SU-DHL-6 (cell line): Measurements from ENCODE around the gene PGAP6.

Source experiments
- H2AFZ ChIP-seq: fragments of 200-600 bp; sonication (generic); 2 replicates; pipeline ENCODE4 v1.6.1; 2014; ENCODE audit warnings: low read depth, mild to moderate bottlenecking, moderate library complexity, mixed read lengths, antibody characterized with exemption, low read length; ENCODE audit not compliant: severe bottlenecking
- H3F3A ChIP-seq: fragments of 200-600 bp; shearing (Covaris generic); 2 replicates; pipeline ENCODE4 v1.6.0; 2016; ENCODE audit warnings: antibody characterized with exemption, mild to moderate bottlenecking; ENCODE audit not compliant: insufficient read depth
- H3K27ac ChIP-seq: fragments of 200-600 bp; sonication (generic); 2 replicates; pipeline ENCODE4 v1.5.1; 2016; ENCODE audit warnings: low read depth, mild to moderate bottlenecking, low read length, moderate library complexity, mixed read lengths
- H3K27me3 ChIP-seq: fragments of 200-600 bp; sonication (generic), shearing (Covaris generic); 2 replicates; pipeline ENCODE4 v1.6.0; 2014; ENCODE audit warnings: mild to moderate bottlenecking, low read length
- H3K36me3 ChIP-seq: fragments of 200-600 bp; sonication (generic); 2 replicates; pipeline ENCODE4 v1.6.1; 2014; ENCODE audit warnings: mild to moderate bottlenecking, low read length, mixed read lengths
- H3K4me2 ChIP-seq: fragments of 300-600, 200-600 bp; shearing (Covaris generic), sonication (generic); 2 replicates; pipeline ENCODE4 v1.6.0; 2014; ENCODE audit warnings: low read length, low read depth, mild to moderate bottlenecking; ENCODE audit not compliant: poor library complexity, severe bottlenecking
- H3K4me3 ChIP-seq: fragments of 200-600 bp; sonication (generic); 2 replicates; pipeline ENCODE4 v1.5.1; 2014; ENCODE audit warnings: antibody characterized with exemption, low read length, mild to moderate bottlenecking, mixed read lengths; ENCODE audit not compliant: insufficient read depth, poor library complexity, severe bottlenecking
- H3K79me2 ChIP-seq: fragments of 200-600 bp; sonication (generic); 2 replicates; pipeline ENCODE4 v1.6.1; 2014; ENCODE audit warnings: mild to moderate bottlenecking, low read length, moderate library complexity; ENCODE audit not compliant: insufficient read depth
- H3K9ac ChIP-seq: fragments of 200-600 bp; sonication (generic); 2 replicates; pipeline ENCODE4 v1.7.0; 2014; ENCODE audit warnings: mild to moderate bottlenecking, low read length
- H3K9me2 ChIP-seq: fragments of 200-600 bp; sonication (generic); replicated peaks from 2 replicates; pipeline ENCODE4 v1.6.1; 2014; ENCODE audit warnings: low read length; ENCODE audit not compliant: insufficient read depth
- H3K9me3 ChIP-seq: fragments of 200-600 bp; sonication (generic); 2 replicates; pipeline ENCODE4 v1.6.1; 2014; ENCODE audit warnings: low read length, mixed read lengths; ENCODE audit not compliant: insufficient read depth
- H4K20me1 ChIP-seq: fragments of 200-600 bp; sonication (generic); 2 replicates; pipeline ENCODE4 v1.6.1; 2014; ENCODE audit warnings: low read depth, mild to moderate bottlenecking, antibody characterized with exemption, low read length, moderate library complexity, mixed read lengths
- EZH2phosphoT487 ChIP-seq: fragments of 200-600 bp; sonication (generic), shearing (Covaris generic); conservative IDR thresholded peaks from 2 replicates; pipeline ENCODE4 v1.6.1; 2018; ENCODE audit warnings: mild to moderate bottlenecking, antibody characterized with exemption, low read length, moderate library complexity, mixed read lengths
- TF ChIP-seq, protein P1 (sequence below): fragments of 200-600 bp; sonication (generic); IDR thresholded peaks from one replicate; pipeline ENCODE4 v1.5.1; 2017; ENCODE audit warnings: antibody characterized with exemption, mild to moderate bottlenecking, low read length, moderate library complexity; ENCODE audit not compliant: insufficient read depth, poor library complexity, severe bottlenecking

PGAP6 gene

DNA sequence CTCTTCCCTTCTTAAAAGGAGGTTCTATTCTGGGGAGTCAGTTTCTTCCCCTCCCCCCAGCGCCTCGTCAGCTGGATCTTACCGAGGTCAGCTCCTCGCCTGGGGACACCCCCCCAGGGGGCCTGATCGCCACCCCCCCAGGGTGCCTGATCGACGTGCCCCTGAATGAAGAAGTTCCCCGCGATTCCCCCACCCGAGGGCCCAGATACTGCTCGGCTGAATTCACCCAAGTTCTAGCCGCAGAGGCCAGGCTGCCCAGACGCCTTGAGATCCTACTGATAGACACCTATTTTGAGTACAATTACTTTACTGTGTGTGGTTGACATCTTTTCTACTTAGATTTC is 45.1 kb upstream of the PGAP6 start:
- H3K79me2 ChIP-seq, result peaks cover 22% of the 10 kb centered on the region
- no peak overlapping the region for H2AFZ ChIP-seq
- no peaks in the 10 kb centered on the region for H3K9me3 ChIP-seq
- H3K27ac ChIP-seq, result no peak overlapping the region
- peak overlapping the region; percentile 68 for H3K9ac ChIP-seq
- no peaks in the 10 kb centered on the region for H3K9me2 ChIP-seq
- H3K27me3 ChIP-seq, result no peaks in the 10 kb centered on the region
- H3F3A ChIP-seq, result 0 out of 2 replicates have a peak, but pooled peaks cover 8% of the 10 kb centered on the region
- peaks cover 3% of the 10 kb centered on the region; the same call in 1 of the 2 replicates for H4K20me1 ChIP-seq
- peak overlapping the region; percentile 60 for H3K4me3 ChIP-seq
- no peaks in the 10 kb centered on the region for H3K36me3 ChIP-seq
- peak overlapping the region; percentile 65 for H3K4me2 ChIP-seq
- TF ChIP-seq EZH2phosphoT487, result no peak
- TF ChIP-seq, protein P1, sequence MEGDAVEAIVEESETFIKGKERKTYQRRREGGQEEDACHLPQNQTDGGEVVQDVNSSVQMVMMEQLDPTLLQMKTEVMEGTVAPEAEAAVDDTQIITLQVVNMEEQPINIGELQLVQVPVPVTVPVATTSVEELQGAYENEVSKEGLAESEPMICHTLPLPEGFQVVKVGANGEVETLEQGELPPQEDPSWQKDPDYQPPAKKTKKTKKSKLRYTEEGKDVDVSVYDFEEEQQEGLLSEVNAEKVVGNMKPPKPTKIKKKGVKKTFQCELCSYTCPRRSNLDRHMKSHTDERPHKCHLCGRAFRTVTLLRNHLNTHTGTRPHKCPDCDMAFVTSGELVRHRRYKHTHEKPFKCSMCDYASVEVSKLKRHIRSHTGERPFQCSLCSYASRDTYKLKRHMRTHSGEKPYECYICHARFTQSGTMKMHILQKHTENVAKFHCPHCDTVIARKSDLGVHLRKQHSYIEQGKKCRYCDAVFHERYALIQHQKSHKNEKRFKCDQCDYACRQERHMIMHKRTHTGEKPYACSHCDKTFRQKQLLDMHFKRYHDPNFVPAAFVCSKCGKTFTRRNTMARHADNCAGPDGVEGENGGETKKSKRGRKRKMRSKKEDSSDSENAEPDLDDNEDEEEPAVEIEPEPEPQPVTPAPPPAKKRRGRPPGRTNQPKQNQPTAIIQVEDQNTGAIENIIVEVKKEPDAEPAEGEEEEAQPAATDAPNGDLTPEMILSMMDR, result no peak

DNA sequence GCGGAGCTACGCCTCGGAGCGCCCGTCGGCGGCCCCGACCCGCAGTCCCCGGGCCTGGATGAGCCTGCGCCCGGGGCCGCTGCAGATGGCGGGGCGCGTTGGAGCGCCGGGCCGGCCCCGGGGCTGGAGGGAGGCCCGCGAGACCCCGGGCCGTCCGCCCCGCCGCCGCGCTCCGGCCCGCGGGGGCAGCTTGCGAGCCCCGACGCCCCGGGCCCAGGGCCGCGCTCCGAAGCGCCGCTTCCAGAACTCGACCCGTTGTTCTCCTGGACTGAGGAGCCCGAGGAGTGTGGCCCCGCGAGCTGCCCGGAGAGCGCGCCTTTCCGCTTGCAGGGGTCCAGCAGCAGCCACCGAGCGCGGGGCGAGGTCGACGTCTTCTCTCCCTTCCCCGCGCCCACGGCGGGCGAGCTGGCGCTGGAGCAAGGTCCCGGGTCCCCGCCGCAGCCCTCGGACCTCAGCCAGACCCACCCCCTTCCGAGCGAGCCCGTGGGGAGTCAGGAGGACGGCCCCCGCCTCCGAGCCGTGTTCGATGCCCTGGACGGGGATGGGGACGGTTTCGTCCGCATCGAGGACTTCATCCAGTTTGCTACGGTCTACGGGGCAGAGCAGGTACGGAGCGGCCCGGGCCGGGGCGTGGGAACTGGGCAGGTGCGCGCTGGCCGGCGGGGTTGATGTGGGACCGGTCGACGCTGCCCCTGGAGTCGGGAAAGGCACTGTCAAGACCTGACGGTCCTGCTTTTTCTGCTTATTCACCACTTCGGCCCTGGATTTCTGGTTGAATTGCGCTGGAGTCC is 44.5 kb upstream of the PGAP6 start:
- Histone ChIP-seq H3K4me3 (peak overlapping the region; percentile 60), H3K79me2 (peaks cover 21% of the 10 kb centered on the region), H3K4me2 (peak overlapping the region; percentile 65), H3K9me2 (no peaks in the 10 kb centered on the region), H3K9me3 (no peaks in the 10 kb centered on the region), H3K9ac (peak overlapping the region; percentile 68), H3K27ac (no peak overlapping the region), H3F3A (0 out of 2 replicates have a peak, but pooled peaks cover 8% of the 10 kb centered on the region), H2AFZ (no peak overlapping the region), H4K20me1 (peaks cover 3% of the 10 kb centered on the region; the same call in 1 of the 2 replicates), H3K36me3 (no peaks in the 10 kb centered on the region), H3K27me3 (no peaks in the 10 kb centered on the region)
- no peak for TF ChIP-seq EZH2phosphoT487
- TF ChIP-seq, protein P1, result no peak

DNA sequence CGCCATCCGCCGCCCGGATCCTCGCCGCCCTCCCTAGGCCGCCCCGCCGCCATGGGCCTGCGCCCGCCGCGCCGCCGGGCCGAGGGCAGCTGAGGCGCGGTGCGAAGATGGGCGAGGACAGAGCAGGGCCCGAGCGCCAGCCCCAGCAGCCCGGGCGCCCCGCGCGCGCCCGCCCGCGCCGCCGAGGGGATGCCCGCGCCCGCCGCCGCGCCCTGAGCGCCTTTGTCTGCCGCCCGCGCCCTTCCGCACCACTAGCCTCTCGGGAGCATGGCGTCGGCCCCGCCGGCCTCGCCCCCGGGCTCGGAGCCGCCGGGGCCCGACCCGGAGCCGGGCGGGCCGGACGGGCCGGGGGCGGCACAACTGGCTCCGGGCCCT is 43.9 kb upstream of the PGAP6 start:
- 0 out of 2 replicates have a peak, but pooled peaks cover 8% of the 10 kb centered on the region for H3F3A ChIP-seq
- peak overlapping the region; percentile 57 for H3K4me2 ChIP-seq
- H2AFZ ChIP-seq, result no peak overlapping the region
- H3K9ac ChIP-seq, result peak overlapping the region; percentile 57
- H4K20me1 ChIP-seq, result peaks cover 3% of the 10 kb centered on the region; the same call in 1 of the 2 replicates
- H3K27ac ChIP-seq, result peak overlapping the region; percentile 43; the same call in 1 of the 2 replicates
- no peaks in the 10 kb centered on the region for H3K9me2 ChIP-seq
- no peaks in the 10 kb centered on the region for H3K27me3 ChIP-seq
- H3K4me3 ChIP-seq, result peak overlapping the region; percentile 60
- no peaks in the 10 kb centered on the region for H3K9me3 ChIP-seq
- H3K36me3 ChIP-seq, result no peaks in the 10 kb centered on the region
- H3K79me2 ChIP-seq, result peaks cover 16% of the 10 kb centered on the region
- TF ChIP-seq, protein P1, result no peak
- TF ChIP-seq EZH2phosphoT487, result no peak
